A673 (cell line): ENCODE measurements around the gene FGFR3. TPM values are rescaled to one million over a fixed set of nuclear protein-coding genes. Genes with fewer than 3 reads are reported as not detected.

Source experiments
- BruUV-seq: library from RNA; stranded (reverse); fragments of 400-500 nt; replicated peaks from 2 replicates; lab custom pipeline; 2021; lab: Mats Ljungman, UMichigan
- CTCF ChIA-PET: fragments of 300-600 bp; sonication (Branson Sonifier 250); formaldehyde crosslinking; loops from one replicate; lab custom pipeline; 2022; ENCODE audit warnings: antibody characterized with exemption; lab: Charles Lee
- POLR2A ChIA-PET: fragments of 300-600 bp; sonication (Branson Sonifier 250); formaldehyde crosslinking; loops from one replicate; lab custom pipeline; 2022; ENCODE audit warnings: antibody characterized with exemption; ENCODE audit not compliant: low non-redundant PET; lab: Charles Lee
- DNase-seq: peaks from one replicate; pipeline ENCODE4 v3.0.0-alpha.2; 2015; ENCODE audit warnings: low spot score
- H3K27ac ChIP-seq: fragments of 200-600 bp; sonication (generic); 2 replicates; pipeline ENCODE4 v1.5.1; 2016; ENCODE audit warnings: mixed run types, low read depth, mild to moderate bottlenecking, mixed read lengths, antibody characterized with exemption, low read length; ENCODE audit not compliant: poor library complexity, severe bottlenecking
- H3K27me3 ChIP-seq: fragments of 200-600 bp; sonication (generic); replicated peaks from 2 replicates; pipeline ENCODE4 v1.6.1; 2017; ENCODE audit warnings: mixed run types, low read depth, mild to moderate bottlenecking, mixed read lengths, antibody characterized with exemption, low read length; ENCODE audit not compliant: insufficient read depth, poor library complexity
- H3K36me3 ChIP-seq: fragments of 200-600 bp; sonication (generic); 2 replicates; pipeline ENCODE4 v1.6.1; 2016; ENCODE audit warnings: mixed run types, mild to moderate bottlenecking, mixed read lengths, antibody characterized with exemption, low read length; ENCODE audit not compliant: insufficient read depth, poor library complexity, severe bottlenecking
- H3K4me1 ChIP-seq: fragments of 200-600 bp; sonication (generic); 2 replicates; pipeline ENCODE4 v1.6.1; 2017; ENCODE audit warnings: mixed run types, mild to moderate bottlenecking, mixed read lengths, antibody characterized with exemption, low read length; ENCODE audit not compliant: insufficient read depth, poor library complexity, severe bottlenecking
- H3K4me3 ChIP-seq: fragments of 200-600 bp; sonication (generic); 2 replicates; pipeline ENCODE4 v1.5.1; 2016; ENCODE audit warnings: low read depth, mixed run types, mild to moderate bottlenecking, mixed read lengths, low read length; ENCODE audit not compliant: poor library complexity, severe bottlenecking
- H3K9me3 ChIP-seq: fragments of 200-600 bp; sonication (generic); 2 replicates; pipeline ENCODE4 v1.6.1; 2016; ENCODE audit warnings: mixed run types, low read depth, mild to moderate bottlenecking, mixed read lengths, antibody characterized with exemption, low read length; ENCODE audit not compliant: poor library complexity, severe bottlenecking
- CTCF ChIP-seq: fragments of 300-800, 200-600 bp; sonication (generic); conservative IDR thresholded peaks from 2 replicates; pipeline ENCODE4 v1.5.1; 2017; ENCODE audit warnings: low read depth, mild to moderate bottlenecking, antibody characterized with exemption, low read length, moderate library complexity, mixed read lengths
- EZH2 ChIP-seq: fragments of 200-600 bp; sonication (generic); IDR thresholded peaks from 2 replicates; pipeline ENCODE4 v1.6.1; 2017; ENCODE audit warnings: borderline replicate concordance, low read depth, mild to moderate bottlenecking, mixed read lengths, antibody characterized with exemption, low read length; ENCODE audit not compliant: poor library complexity, severe bottlenecking
- intact Hi-C: fragments of 100-400 bp; cut with micrococcal nuclease; formaldehyde crosslinking; loops from one replicate; pipeline ENCODE4 v1.10.0; 2022; ENCODE audit not compliant: unreplicated experiment
- total RNA-seq: library from RNA; stranded (reverse); gene quantifications from 2 replicates; pipeline ENCODE4 v1.2.3, GENCODE V29; 2021

Gene FGFR3
- total RNA-seq, 1 experiment from 2014 or later = 5.5 TPM

- Histone ChIP-seq H3K9me3 (no peaks in the 10 kb centered on the region), H3K27ac (no peak overlapping the region), H3K4me1 (peaks cover 4% of the 10 kb centered on the region), H3K27me3 (peaks cover 15% of the 10 kb centered on the region), H3K36me3 (no peaks in the 10 kb centered on the region), H3K4me3 (no peak overlapping the region)
- TF ChIP-seq EZH2 = no peak
- no peak for TF ChIP-seq CTCF
- intact Hi-C loops = no loop called here
- DNase-seq = no peak
- BruUV-seq = no TSS peak
- CTCF ChIA-PET = no interaction called here
- POLR2A ChIA-PET = no interaction called here
Observed at GRCh38 chr4:1796486-1797204, 3.6 kb downstream of the FGFR3 start.

- H3K27me3 ChIP-seq = peaks cover 15% of the 10 kb centered on the region
- no peaks in the 10 kb centered on the region for H3K9me3 ChIP-seq
- H3K4me1 ChIP-seq = peaks cover 4% of the 10 kb centered on the region
- CTCF ChIA-PET = no interaction called here
- TF ChIP-seq EZH2 (no peak), CTCF (no peak)
- H3K36me3 ChIP-seq = no peaks in the 10 kb centered on the region
- no peak for DNase-seq
- POLR2A ChIA-PET = no interaction called here
- H3K4me3 ChIP-seq = no peak overlapping the region
- no peak overlapping the region for H3K27ac ChIP-seq
- intact Hi-C loops = no loop called here
- BruUV-seq = no TSS peak
Observed at GRCh38 chr4:1797298-1797860, 4.3 kb downstream of the FGFR3 start.

GRCh38 chr4:1797861-1798579 lies 4.9 kb downstream of the FGFR3 start:
- no peak for TF ChIP-seq EZH2
- TF ChIP-seq CTCF = no peak
- ChIA-PET POLR2A (no interaction called here), CTCF (no interaction called here)
- no peak overlapping the region for H3K27ac ChIP-seq
- H3K36me3 ChIP-seq = no peaks in the 10 kb centered on the region
- no TSS peak for BruUV-seq
- no peak overlapping the region for H3K4me3 ChIP-seq
- intact Hi-C loops = no loop called here
- H3K27me3 ChIP-seq = peaks cover 15% of the 10 kb centered on the region
- DNase-seq = no peak
- H3K9me3 ChIP-seq = no peaks in the 10 kb centered on the region
- peaks cover 4% of the 10 kb centered on the region for H3K4me1 ChIP-seq
